H1 (cell line): Measurements from ENCODE around the gene CSNK1D. TPM values are rescaled to one million over a fixed set of nuclear protein-coding genes. Genes with fewer than 3 reads are reported as not detected.

Experiments used
- CTCF ChIA-PET: fragments of 300-600 bp; sonication (Branson Sonifier 250); formaldehyde crosslinking; loops from one replicate; lab custom pipeline; 2021; ENCODE audit not compliant: partially characterized antibody; lab: Charles Lee
- POLR2A ChIA-PET: fragments of 300-600 bp; sonication (Branson Sonifier 250); formaldehyde crosslinking; loops from one replicate; lab custom pipeline; 2021; ENCODE audit warnings: inconsistent platforms; ENCODE audit not compliant: partially characterized antibody; lab: Charles Lee
- DNase-seq, 2 experiments: peaks; one replicate each; pipeline versions ENCODE4 v3.0.0 to v3.0.0-alpha.2; 2010 to 2022; ENCODE audit warnings: low spot score in 2 of 2, low read depth in 1 of 2, mixed read lengths in 1 of 2
- FAIRE-seq: peaks from 2 replicates; lab custom pipeline; 2011; peaks lifted over from hg19 to GRCh38; lab: Jason Lieb, UNC
- H2AFZ ChIP-seq: 2 replicates; pipeline ENCODE4 v1.8.1; 2012; ENCODE audit warnings: low read length, inconsistent platforms
- H2AK5ac ChIP-seq: 2 replicates; pipeline ENCODE4 v1.6.1; 2013; ENCODE audit warnings: low read depth, low read length
- H2BK120ac ChIP-seq: replicated peaks from 2 replicates; pipeline ENCODE3; 2013; ENCODE audit warnings: low read depth, low read length, inconsistent platforms
- H2BK12ac ChIP-seq: 2 replicates; pipeline ENCODE4 v1.6.1; 2013; ENCODE audit warnings: low read depth, low read length
- H2BK15ac ChIP-seq: 2 replicates; pipeline ENCODE4 v1.6.1; 2013; ENCODE audit warnings: low read length
- H2BK20ac ChIP-seq: 2 replicates; pipeline ENCODE4 v1.6.1; 2013; ENCODE audit warnings: low read length
- H2BK5ac ChIP-seq: 2 replicates; pipeline ENCODE4 v1.6.1; 2013; ENCODE audit warnings: low read depth, low read length
- H3K14ac ChIP-seq: 2 replicates; pipeline ENCODE4 v1.6.1; 2013; ENCODE audit warnings: inconsistent platforms; ENCODE audit not compliant: insufficient read length
- H3K18ac ChIP-seq: 2 replicates; pipeline ENCODE4 v1.6.1; 2013; ENCODE audit warnings: low read length; ENCODE audit errors: extremely low read depth
- H3K23ac ChIP-seq: 2 replicates; pipeline ENCODE4 v1.6.1; 2013; ENCODE audit warnings: inconsistent platforms; ENCODE audit not compliant: insufficient read length
- H3K23me2 ChIP-seq: 2 replicates; pipeline ENCODE4 v1.6.1; 2013; ENCODE audit warnings: low read depth, low read length
- H3K27ac ChIP-seq: 2 replicates; pipeline ENCODE4 v1.6.1; 2011; ENCODE audit warnings: low read depth, low read length, inconsistent platforms
- H3K27me3 ChIP-seq, 4 experiments: replicated peaks in 1 of 4; 1 replicate in 1 of 4; 2 replicates in 3 of 4; pipeline versions ENCODE4 v1.6.1 to v1.8.1; 2011 to 2013; ENCODE audit warnings: low read length in 3 of 4, mild to moderate bottlenecking in 3 of 4, inconsistent platforms in 2 of 4, mixed read lengths in 2 of 4, moderate library complexity in 1 of 4; ENCODE audit not compliant: control insufficient read depth in 3 of 4, insufficient read depth in 3 of 4; ENCODE audit errors: extremely low read depth in 1 of 4
- H3K36me3 ChIP-seq, 4 experiments: 2 replicates each; pipeline versions ENCODE4 v1.6.1 to v1.8.1; 2011 to 2013; ENCODE audit warnings: mild to moderate bottlenecking in 4 of 4, low read length in 3 of 4, moderate library complexity in 2 of 4, control low read depth in 1 of 4, inconsistent platforms in 1 of 4; ENCODE audit not compliant: insufficient read depth in 4 of 4, control insufficient read depth in 2 of 4
- H3K4ac ChIP-seq: replicated peaks from 2 replicates; pipeline ENCODE3; 2013; ENCODE audit warnings: low read length, low read depth, mixed read lengths, inconsistent platforms; ENCODE audit not compliant: insufficient read length
- H3K4me1 ChIP-seq, 4 experiments: replicated peaks in 1 of 4; 1 replicate in 1 of 4; 2 replicates in 3 of 4; pipeline versions ENCODE4 v1.6.1 to v1.8.1; 2011 to 2013; ENCODE audit warnings: low read length in 3 of 4, inconsistent platforms in 2 of 4, mixed read lengths in 1 of 4; ENCODE audit not compliant: insufficient read depth in 4 of 4, control insufficient read depth in 3 of 4
- H3K4me2 ChIP-seq, 2 experiments: 2 replicates each; pipeline versions ENCODE4 v1.6.1 to v1.8.1; 2011 to 2013; ENCODE audit warnings: low read depth in 2 of 2, low read length in 2 of 2, control low read depth in 1 of 2, inconsistent platforms in 1 of 2, mild to moderate bottlenecking in 1 of 2; ENCODE audit not compliant: insufficient read depth in 1 of 2
- H3K4me3 ChIP-seq, 4 experiments: fragments of 200-600, 300-600 bp in 1 of 4; sonication (generic), shearing (Covaris generic), sonication (Bioruptor Twin) in 1 of 4; 2 replicates each; pipeline versions ENCODE4 v1.5.1 to v1.8.1; 2011 to 2016; ENCODE audit warnings: low read length in 4 of 4, low read depth in 3 of 4, control low read depth in 2 of 4, inconsistent platforms in 2 of 4, mild to moderate bottlenecking in 2 of 4, mixed read lengths in 1 of 4, moderate library complexity in 1 of 4; ENCODE audit not compliant: insufficient read depth in 2 of 4; ENCODE audit errors: extremely low read depth in 1 of 4
- H3K56ac ChIP-seq: replicated peaks from 2 replicates; pipeline ENCODE3; 2013; ENCODE audit warnings: low read depth, mild to moderate bottlenecking, mixed read lengths, low read length, inconsistent platforms; ENCODE audit not compliant: insufficient read length
- H3K79me1 ChIP-seq: 2 replicates; pipeline ENCODE4 v1.6.1; 2013; ENCODE audit warnings: low read depth, low read length, control low read depth
- H3K79me2 ChIP-seq, 2 experiments: 2 replicates each; pipeline versions ENCODE4 v1.6.1 to v1.8.1; 2012 to 2013; ENCODE audit warnings: low read length in 2 of 2, mild to moderate bottlenecking in 2 of 2, inconsistent platforms in 1 of 2; ENCODE audit not compliant: insufficient read depth in 2 of 2, control insufficient read depth in 1 of 2
- H3K9ac ChIP-seq, 4 experiments: replicated peaks in 1 of 4; 1 replicate in 1 of 4; 2 replicates in 3 of 4; pipeline versions ENCODE4 v1.6.1 to v1.8.1; 2011 to 2013; ENCODE audit warnings: low read depth in 3 of 4, low read length in 3 of 4, control low read depth in 2 of 4, mild to moderate bottlenecking in 2 of 4, moderate library complexity in 2 of 4, inconsistent platforms in 1 of 4; ENCODE audit errors: extremely low read depth in 1 of 4
- H3K9me3 ChIP-seq, 2 experiments: 2 replicates each; pipeline versions ENCODE4 v1.6.1 to v1.8.1; 2012 to 2013; ENCODE audit warnings: mild to moderate bottlenecking in 2 of 2, moderate library complexity in 2 of 2, control low read depth in 1 of 2, inconsistent platforms in 1 of 2, low read depth in 1 of 2, low read length in 1 of 2, mixed read lengths in 1 of 2; ENCODE audit not compliant: insufficient read depth in 2 of 2
- H4K20me1 ChIP-seq, 2 experiments: replicated peaks in 1 of 2; 2 replicates each; pipeline versions ENCODE3 to v1.8.1; 2011 to 2013; ENCODE audit warnings: inconsistent platforms in 2 of 2, low read length in 2 of 2, mild to moderate bottlenecking in 1 of 2; ENCODE audit not compliant: insufficient read depth in 2 of 2, control insufficient read depth in 1 of 2
- H4K5ac ChIP-seq: 2 replicates; pipeline ENCODE4 v1.6.1; 2013; ENCODE audit warnings: low read length, low read depth, mixed read lengths, inconsistent platforms; ENCODE audit not compliant: insufficient read length
- H4K8ac ChIP-seq: 2 replicates; pipeline ENCODE4 v1.8.0; 2013; ENCODE audit warnings: mild to moderate bottlenecking, moderate library complexity, low read length, inconsistent platforms; ENCODE audit not compliant: insufficient read depth; ENCODE audit errors: extremely low read depth
- H4K91ac ChIP-seq: replicated peaks from 2 replicates; pipeline ENCODE3; 2013; ENCODE audit warnings: low read length, mixed read lengths, inconsistent platforms; ENCODE audit not compliant: insufficient read length
- KDM5A ChIP-seq: fragments of 200-600 bp; IDR thresholded peaks from 2 replicates; pipeline ENCODE4 v1.7.1; 2012; ENCODE audit warnings: mild to moderate bottlenecking, low read length, inconsistent platforms, mixed read lengths
- SAP30 ChIP-seq: fragments of 300-600 bp; sonication (generic); IDR thresholded peaks from 2 replicates; pipeline ENCODE4 v1.7.1; 2012; ENCODE audit warnings: low read length, moderate library complexity, mild to moderate bottlenecking, inconsistent platforms; ENCODE audit not compliant: insufficient read depth, insufficient replicate concordance
- WGBS, 2 experiments: shearing (Covaris generic) in 1 of 2; methylation state at CpG; one replicate each; pipeline versions ENCODE4 v1.1.6 to v1.1.7; 2013 to 2015; ENCODE audit warnings: low lambda C conversion rate in 2 of 2, mixed read lengths in 2 of 2, inconsistent platforms in 1 of 2, low coverage in 1 of 2, missing lambda C conversion rate in 1 of 2; ENCODE audit not compliant: insufficient replicate concordance in 2 of 2, insufficient coverage in 1 of 2, insufficient read length in 1 of 2; ENCODE audit errors: extremely low coverage in 1 of 2, missing lambda C conversion rate in 1 of 2; 5-methylcytosine and 5-hydroxymethylcytosine counted together
- polyA plus RNA-seq, 7 experiments: library from polyadenylated mRNA; depleted of rRNA in 3 of 7; stranded (reverse) in 5 of 7; unstranded in 2 of 7; fragments of >200 nt in 5 of 7; fragments of 200-250 nt in 2 of 7; gene quantifications; 1 replicate in 5 of 7; 2 replicates in 1 of 7; 4 replicates in 1 of 7; pipeline versions ENCODE4 v1.2.1 to v1.2.3, GENCODE V29; 2011 to 2013; ENCODE audit warnings: missing spikeins in 2 of 7, mixed read lengths in 2 of 7
- total RNA-seq: library from RNA; stranded (reverse); fragmentation: NEBNext Ultra II Directional; extraction: Animal tissue kit (Norgen Biotek cat#: 25700); gene quantifications from 2 replicates; pipeline ENCODE4 v1.2.1, GENCODE V29; 2021

CSNK1D gene
- total and polyA plus RNA-seq, 2 of the 8 experiments (the other 6 are each of a cell fraction or from before 2014, with no cell fraction given), result 73.5 to 103 TPM

DNA sequence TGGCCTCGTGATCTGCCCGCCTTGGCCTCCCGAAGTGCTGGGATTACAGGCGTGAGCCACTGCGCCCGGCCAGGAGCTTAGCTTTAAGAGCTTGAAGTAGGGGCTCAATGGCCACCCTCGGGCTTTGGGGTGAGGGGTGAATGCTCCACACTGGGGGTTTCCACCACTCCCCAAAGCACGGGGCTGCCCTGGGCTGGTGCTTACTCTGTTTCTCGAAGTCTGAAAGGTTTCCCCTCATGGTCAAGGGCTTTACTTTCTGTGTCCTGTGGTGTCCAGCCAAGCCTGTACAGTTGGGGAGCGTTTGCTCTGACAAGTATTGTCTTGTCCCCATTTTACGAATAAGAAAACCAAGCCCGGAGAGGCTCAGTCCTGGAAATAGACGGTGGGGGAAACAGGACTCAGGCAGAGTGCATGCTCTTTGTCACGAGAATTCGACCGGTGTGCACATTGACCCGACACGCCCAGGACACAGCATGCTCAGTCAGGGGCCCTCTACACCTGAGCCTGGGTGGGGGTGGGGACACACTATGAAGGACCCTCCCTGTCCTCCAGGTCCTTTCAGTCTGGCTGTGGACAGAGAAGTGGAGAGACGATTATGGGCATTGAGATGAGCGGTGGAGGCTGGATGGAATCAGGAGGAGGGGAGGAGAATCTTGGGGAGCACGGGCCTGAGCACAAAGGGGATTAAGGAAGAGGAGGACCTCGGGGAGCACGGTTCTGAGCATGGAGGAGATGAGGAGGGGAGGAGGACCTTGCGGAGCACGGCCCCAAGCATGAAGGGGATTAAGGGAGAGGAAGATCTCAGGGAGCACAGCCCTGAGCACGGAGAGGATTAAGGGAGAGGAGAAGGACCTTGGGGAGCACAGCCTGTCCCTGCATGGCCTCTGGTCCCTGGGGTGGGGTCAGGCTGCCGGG is 36.4 kb upstream of the CSNK1D start:
- no peak overlapping the region for H3K14ac ChIP-seq
- no peak overlapping the region for H4K5ac ChIP-seq
- FAIRE-seq (no peak), DNase-seq (no peak)
- H4K91ac ChIP-seq, result peak overlapping the region; percentile 39
- H4K8ac ChIP-seq, result 0 out of 2 replicates have a peak overlapping the region, but pooled peaks have one; percentile 8
- 86% methylated on average over 27 of the region's 27 CpGs; no CpG with 5 or more reads in 1 of the 2 experiments for WGBS, 2 experiments
- H3K4me2 ChIP-seq, result no peak overlapping the region
- peaks cover 0 to 1% of the 10 kb centered on the region in 2 experiments for H4K20me1 ChIP-seq
- H3K27ac ChIP-seq, result no peak overlapping the region
- H3K79me2 ChIP-seq, result no peaks in the 10 kb centered on the region
- ChIA-PET CTCF (interaction anchor here (0.9 to 4.8 kb wide), 4 partner anchors 8 to 36 kb away, joined by 3 to 28 read pairs (median 5); partner anchors contain the start of gene CSNK1D), POLR2A (interaction anchor here (1.0 kb wide), 1 partner anchor 11 kb away, joined by 6 read pairs; no protein-coding TSS in a partner anchor)
- no peaks in the 10 kb centered on the region for H3K4me1 ChIP-seq
- no peaks in the 10 kb centered on the region for H3K9me3 ChIP-seq
- no peak overlapping the region for H3K4me3 ChIP-seq
- H2BK20ac ChIP-seq, result no peak overlapping the region
- H3K36me3 ChIP-seq, result no peaks in the 10 kb centered on the region; a peak in 1 of 8 replicates
- H2BK120ac ChIP-seq, result no peak overlapping the region
- H3K4ac ChIP-seq, result no peak overlapping the region
- no peak overlapping the region for H3K9ac ChIP-seq
- no peak overlapping the region for H2AK5ac ChIP-seq
- no peak overlapping the region for H2BK15ac ChIP-seq
- H3K23ac ChIP-seq, result no peak overlapping the region
- no peaks in the 10 kb centered on the region for H3K79me1 ChIP-seq
- H2BK5ac ChIP-seq, result no peak overlapping the region
- TF ChIP-seq KDM5A (no peak), SAP30 (no peak)
- H3K27me3 ChIP-seq, result no peaks in the 10 kb centered on the region; a peak in 1 of 7 replicates
- no peak overlapping the region for H2BK12ac ChIP-seq
- no peak overlapping the region for H3K18ac ChIP-seq
- no peaks in the 10 kb centered on the region for H3K23me2 ChIP-seq
- no peak overlapping the region for H2AFZ ChIP-seq
- no peak overlapping the region for H3K56ac ChIP-seq
